HG02870 (cell line): Measurements from ENCODE around the gene GLT6D1.
"Not testable (repeated sequence)": the region's sequence is repeated elsewhere in the genome, so short reads cannot be mapped to it uniquely, and the experiment has no call there.

Source experiments
- ATAC-seq: cut with Tn5 transposase; IDR thresholded peaks from one replicate; pipeline ENCODE4 v1.9.1; 2021; ENCODE audit warnings: mild to moderate bottlenecking, moderate library complexity; ENCODE audit not compliant: unreplicated experiment

The GLT6D1 gene

GRCh38 chr9:135639196-135639595 lies at the start of gene GLT6D1:
TSS of gene GLT6D1 (minus strand) at chr9:135639540. CDS start at chr9:135639187, 353 bp downstream.
- no peak for ATAC-seq

GRCh38 chr9:135689011-135689410 lies 49.7 kb upstream of the GLT6D1 start:
- no peak for ATAC-seq

- no peak for ATAC-seq
Observed at GRCh38 chr9:135687216-135687615, 47.9 kb upstream of the GLT6D1 start.

GRCh38 chr9:135684691-135685090 lies 45.4 kb upstream of the GLT6D1 start:
- no peak for ATAC-seq

- ATAC-seq: no peak
Observed at GRCh38 chr9:135683401-135684034, 44.2 kb upstream of the GLT6D1 start.

GRCh38 chr9:135681161-135681560 lies 41.8 kb upstream of the GLT6D1 start:
- no peak for ATAC-seq

GRCh38 chr9:135680056-135680455 lies 40.7 kb upstream of the GLT6D1 start:
- no peak for ATAC-seq

GRCh38 chr9:135678236-135679017 lies 39.1 kb upstream of the GLT6D1 start:
- ATAC-seq: no peak

- ATAC-seq: no peak
Observed at GRCh38 chr9:135677641-135678168, 38.4 kb upstream of the GLT6D1 start.

GRCh38 chr9:135676891-135677290 lies 37.6 kb upstream of the GLT6D1 start:
- no peak for ATAC-seq

GRCh38 chr9:135674977-135675376 lies 35.6 kb upstream of the GLT6D1 start:
- ATAC-seq: no peak

GRCh38 chr9:135673941-135674340 lies 34.6 kb upstream of the GLT6D1 start:
- ATAC-seq: no peak

- not testable (repeated sequence) for ATAC-seq
Observed at GRCh38 chr9:135672786-135673185, 33.4 kb upstream of the GLT6D1 start.

GRCh38 chr9:135671591-135672041 lies 32.3 kb upstream of the GLT6D1 start:
- no peak for ATAC-seq

GRCh38 chr9:135670721-135671590 lies 31.6 kb upstream of the GLT6D1 start:
- no peak for ATAC-seq

GRCh38 chr9:135669616-135670285 lies 30.4 kb upstream of the GLT6D1 start:
- ATAC-seq: no peak

- not testable (repeated sequence) for ATAC-seq
Observed at GRCh38 chr9:135669018-135669417, 29.7 kb upstream of the GLT6D1 start.

GRCh38 chr9:135667463-135668001 lies 28.2 kb upstream of the GLT6D1 start:
- no peak for ATAC-seq

GRCh38 chr9:135666534-135667462 lies 27.5 kb upstream of the GLT6D1 start:
- no peak for ATAC-seq
